A549 (cell line): Measurements from ENCODE around the gene ADGRA3. TPM values are rescaled to one million over a fixed set of nuclear protein-coding genes. Genes with fewer than 3 reads are reported as not detected.

ENCODE experiments used
- ATAC-seq, 2 experiments: fragments of 200-7000 bp in 1 of 2; fragments of >200 bp in 1 of 2; cut with Nextera tagmentation in 1 of 2; cut with Tn5 transposase in 1 of 2; 3 replicates each; pipeline versions ENCODE4 v1.8.0 to v1.9.1; 2018 to 2020; ENCODE audit warnings: mild to moderate bottlenecking in 1 of 2, moderate library complexity in 1 of 2
- CTCF ChIA-PET: fragments of 300-600 bp; sonication (Branson Sonifier 250); formaldehyde crosslinking; extraction: SDS; loops from one replicate; lab custom pipeline; 2021; ENCODE audit warnings: antibody characterized with exemption, inconsistent platforms; lab: Yijun Ruan, JAX
- POLR2A ChIA-PET: fragments of 350-600 bp; formaldehyde crosslinking; extraction: SDS; loops from one replicate; lab custom pipeline; 2021; ENCODE audit warnings: antibody characterized with exemption, inconsistent platforms; lab: Yijun Ruan, JAX
- DNase-seq, 2 experiments: peaks; one replicate each; pipeline versions ENCODE4 v3.0.0 to v3.0.0-alpha.2; 2011 to 2016; ENCODE audit warnings: low read depth in 1 of 2, low spot score in 1 of 2
- FAIRE-seq: peaks from 2 replicates; lab custom pipeline; 2011; peaks lifted over from hg19 to GRCh38; lab: Jason Lieb, UNC
- H3K27ac ChIP-seq, 2 experiments: fragments of >200 bp; sonication (Bioruptor Twin); formaldehyde crosslinking; 3 replicates each; pipeline ENCODE4 v1.5.1; 2016 to 2017
- H3K4me1 ChIP-seq: fragments of >200 bp; sonication (Bioruptor Twin); formaldehyde crosslinking; 3 replicates; pipeline ENCODE4 v1.6.1; 2016
- H3K4me2 ChIP-seq: fragments of >200 bp; sonication (Bioruptor Twin); formaldehyde crosslinking; 3 replicates; pipeline ENCODE4 v1.6.1; 2016
- H3K4me3 ChIP-seq: fragments of >200 bp; sonication (Bioruptor Twin); formaldehyde crosslinking; 3 replicates; pipeline ENCODE4 v1.5.1; 2016
- H3K9me3 ChIP-seq: fragments of >200 bp; sonication (Bioruptor Twin); formaldehyde crosslinking; 3 replicates; pipeline ENCODE4 v1.6.1; 2016
- BCL3 ChIP-seq: fragments of >200 bp; sonication (Bioruptor Twin); formaldehyde crosslinking; IDR thresholded peaks from 3 replicates; pipeline ENCODE4 v1.6.1; 2016
- BHLHE40 ChIP-seq: IDR thresholded peaks from 2 replicates; pipeline ENCODE4 v1.6.1; 2012; ENCODE audit warnings: low read depth, low read length, inconsistent platforms
- CBX2 ChIP-seq: fragments of 200-600 bp; sonication (generic); IDR thresholded peaks from 2 replicates; pipeline ENCODE4 v1.6.1; 2016; ENCODE audit warnings: low read depth, mild to moderate bottlenecking, borderline replicate concordance
- CEBPB ChIP-seq, 2 experiments: fragments of >200 bp in 1 of 2; sonication (Bioruptor Twin) in 1 of 2; formaldehyde crosslinking in 1 of 2; IDR thresholded peaks; 2 replicates each; pipeline ENCODE4 v1.6.1; 2012 to 2016
- CHD2 ChIP-seq: fragments of 150-350 bp; IDR thresholded peaks from 2 replicates; pipeline ENCODE4 v1.6.1; 2014; ENCODE audit warnings: low read length; ENCODE audit not compliant: partially characterized antibody
- CHD4 ChIP-seq: fragments of 200-600 bp; sonication (generic); IDR thresholded peaks from 2 replicates; pipeline ENCODE4 v1.6.1; 2016; ENCODE audit warnings: antibody characterized with exemption, mild to moderate bottlenecking, borderline replicate concordance
- CTCF ChIP-seq: fragments of >200 bp; sonication (Bioruptor Twin); formaldehyde crosslinking; IDR thresholded peaks from 3 replicates; pipeline ENCODE4 v1.5.1; 2016
- ESRRA ChIP-seq: fragments of 150-350 bp; IDR thresholded peaks from 2 replicates; pipeline ENCODE4 v1.6.1; 2014; ENCODE audit warnings: mild to moderate bottlenecking, low read length, borderline replicate concordance
- FOSL2 ChIP-seq, 2 experiments: fragments of 450-650 bp in 1 of 2; fragments of >200 bp in 1 of 2; sonication (Bioruptor Twin) in 1 of 2; formaldehyde crosslinking; IDR thresholded peaks; 2 replicates each; pipeline versions ENCODE4 v1.5.0 to v1.6.1; 2016 to 2020; ENCODE audit warnings: mild to moderate bottlenecking in 1 of 2, moderate library complexity in 1 of 2
- FOXS1 ChIP-seq: fragments of 250-450 bp; sonication (Bioruptor Pico); IDR thresholded peaks from 2 replicates; pipeline ENCODE4 v1.5.0; 2020; ENCODE audit warnings: mild to moderate bottlenecking, moderate library complexity
- GATA3 ChIP-seq: IDR thresholded peaks from 2 replicates; pipeline ENCODE4 v1.6.1; 2012; ENCODE audit warnings: borderline replicate concordance
- HES2 ChIP-seq: fragments of >200 bp; sonication (Bioruptor Twin); formaldehyde crosslinking; IDR thresholded peaks from 2 replicates; pipeline ENCODE4 v1.6.1; 2016
- HEYL ChIP-seq: fragments of 250-450 bp; sonication (Bioruptor Pico); IDR thresholded peaks from 2 replicates; pipeline ENCODE4 v1.8.0; 2021; ENCODE audit warnings: mild to moderate bottlenecking, moderate library complexity
- HMGXB4 ChIP-seq: fragments of 250-450 bp; sonication (Bioruptor Pico); IDR thresholded peaks from 2 replicates; pipeline ENCODE4 v1.5.0; 2021; ENCODE audit warnings: mild to moderate bottlenecking, moderate library complexity, borderline replicate concordance
- HOXB13 ChIP-seq: fragments of 250-450 bp; sonication (Bioruptor Pico); IDR thresholded peaks from 2 replicates; pipeline ENCODE4 v1.5.0; 2020; ENCODE audit warnings: low read depth, mild to moderate bottlenecking, moderate library complexity
- JUN ChIP-seq, 2 experiments: fragments of >200 bp; sonication (Bioruptor Twin); formaldehyde crosslinking; IDR thresholded peaks; 2 replicates in 1 of 2; 3 replicates in 1 of 2; pipeline ENCODE4 v1.6.1; 2016 to 2017
- JUNB ChIP-seq: fragments of >200 bp; sonication (Bioruptor Twin); formaldehyde crosslinking; IDR thresholded peaks from 2 replicates; pipeline ENCODE4 v1.6.1; 2016
- KDM1A ChIP-seq: fragments of 200-600 bp; sonication (generic); IDR thresholded peaks from 2 replicates; pipeline ENCODE4 v1.6.1; 2016; ENCODE audit warnings: low read depth, mild to moderate bottlenecking
- NPAS2 ChIP-seq: fragments of 250-450 bp; sonication (Bioruptor Pico); IDR thresholded peaks from 2 replicates; pipeline ENCODE4 v1.8.0; 2022; ENCODE audit warnings: mild to moderate bottlenecking, moderate library complexity, borderline replicate concordance
- NR3C1 ChIP-seq: fragments of >200 bp; sonication (Bioruptor Twin); formaldehyde crosslinking; IDR thresholded peaks from 3 replicates; pipeline ENCODE4 v1.6.1; 2017
- PHF8 ChIP-seq: fragments of 200-600 bp; sonication (generic); IDR thresholded peaks from 2 replicates; pipeline ENCODE4 v1.6.1; 2016; ENCODE audit warnings: low read depth, mild to moderate bottlenecking, antibody characterized with exemption, moderate library complexity, borderline replicate concordance
- POLR2AphosphoS2 ChIP-seq: conservative IDR thresholded peaks from 2 replicates; pipeline ENCODE4 v1.6.1; 2012; ENCODE audit warnings: low read length, improper control_type of control experiment, inconsistent platforms
- RARB ChIP-seq: fragments of 250-450 bp; sonication (Bioruptor Pico); IDR thresholded peaks from 2 replicates; pipeline ENCODE4 v1.8.0; 2021; ENCODE audit warnings: mild to moderate bottlenecking, moderate library complexity
- RNF2 ChIP-seq: fragments of 200-600 bp; sonication (generic); IDR thresholded peaks from 2 replicates; pipeline ENCODE4 v1.6.1; 2016; ENCODE audit warnings: low read depth, mild to moderate bottlenecking, antibody characterized with exemption, moderate library complexity, borderline replicate concordance
- SREBF2 ChIP-seq: fragments of 450-650 bp; IDR thresholded peaks from 2 replicates; pipeline ENCODE4 v1.6.1; 2014; ENCODE audit warnings: mild to moderate bottlenecking, moderate library complexity
- USF2 ChIP-seq: fragments of 450-650 bp; IDR thresholded peaks from 2 replicates; pipeline ENCODE4 v1.6.1; 2014; ENCODE audit warnings: antibody characterized with exemption
- ZNF302 ChIP-seq: fragments of 250-450 bp; sonication (Bioruptor Pico); IDR thresholded peaks from 2 replicates; pipeline ENCODE4 v1.9.0; 2021; ENCODE audit warnings: inconsistent platforms, mild to moderate bottlenecking, moderate library complexity
- ZSCAN20 ChIP-seq: fragments of 250-450 bp; sonication (Bioruptor Pico); IDR thresholded peaks from 2 replicates; pipeline ENCODE4 v1.8.0; 2022; ENCODE audit warnings: mild to moderate bottlenecking, moderate library complexity
- WGBS: methylation state at CpG from one replicate; pipeline ENCODE4 v1.1.6; 2017; ENCODE audit errors: missing lambda C conversion rate; 5-methylcytosine and 5-hydroxymethylcytosine counted together
- polyA plus RNA-seq, 4 experiments: library from polyadenylated mRNA; depleted of rRNA in 3 of 4; stranded (reverse); fragments of >200 nt; fragmentation: RNase III in 1 of 4; extraction: RNeasy Plus Mini Kit Qiagen cat#74134 plus additional on column Dnase treatment in 1 of 4; gene quantifications; 2 replicates in 3 of 4; 3 replicates in 1 of 4; pipeline ENCODE4 v1.2.3, GENCODE V29; 2011 to 2017

The ADGRA3 gene
- polyA plus RNA-seq, 2 of the 4 experiments (the other 2 are of a cell fraction), result 18.2 to 20.0 TPM

GRCh38 chr4:22454216-22454838 is 61.5 kb downstream of the ADGRA3 start:
- H3K9me3 ChIP-seq, result no peaks in the 10 kb centered on the region
- TF ChIP-seq RARB (CRISPR knock-in tag) (no peak), BCL3 (no peak), RNF2 (no peak), CBX2 (no peak), FOSL2 (IDR thresholded peaks at IDR 0.05) (no peak), FOSL2 (CRISPR knock-in tag; IDR thresholded peaks at IDR 0.05) (no peak), BHLHE40 (no peak), HEYL (CRISPR knock-in tag) (no peak), PHF8 (no peak), SREBF2 (no peak), HMGXB4 (CRISPR knock-in tag) (no peak), JUN (IDR thresholded peaks at IDR 0.05) (no peak), NPAS2 (no peak), KDM1A (no peak), USF2 (no peak), HOXB13 (CRISPR knock-in tag) (no peak), JUNB (no peak), GATA3 (no peak), HES2 (no peak), CHD4 (no peak), NR3C1 (no peak)
- FAIRE-seq (no peak), ATAC-seq (no peak), DNase-seq (no peak)
- no peak overlapping the region for H3K4me3 ChIP-seq
- no peak overlapping the region for H3K27ac ChIP-seq
- WGBS, result 88% methylated on average over 3 of the region's 3 CpGs
- H3K4me1 ChIP-seq, result no peaks in the 10 kb centered on the region
- POLR2A ChIA-PET, result no interaction called here
- no peak overlapping the region for H3K4me2 ChIP-seq
- CTCF ChIA-PET, result no interaction called here

- Histone ChIP-seq H3K4me3 (no peak overlapping the region), H3K4me1 (no peaks in the 10 kb centered on the region), H3K4me2 (no peak overlapping the region), H3K27ac (no peak overlapping the region), H3K9me3 (no peaks in the 10 kb centered on the region)
- no peak for FAIRE-seq
- TF ChIP-seq PHF8 (no peak), CBX2 (no peak), ZNF302 (CRISPR knock-in tag) (no peak), CHD2 (no peak), CTCF (no peak), POLR2AphosphoS2 (no peak), ZSCAN20 (CRISPR knock-in tag) (no peak), FOXS1 (CRISPR knock-in tag) (no peak), RARB (CRISPR knock-in tag) (no peak), USF2 (no peak), ESRRA (no peak), CEBPB (IDR thresholded peaks at IDR 0.05) (no peak), HEYL (CRISPR knock-in tag) (no peak), GATA3 (no peak)
- no peak for ATAC-seq
- CTCF ChIA-PET, result interaction anchor here (1.1 kb wide), 2 partner anchors 10 kb away, joined by 3 to 4 read pairs; no protein-coding TSS in a partner anchor
- 91% methylated on average over 6 of the region's 6 CpGs for WGBS
- POLR2A ChIA-PET, result no interaction called here
- DNase-seq, result no peak
Observed at GRCh38 chr4:22444813-22445212, 71.1 kb downstream of the ADGRA3 start.
